H9 (cell line): ENCODE results near the gene DRICH1. TPM values are rescaled to one million over a fixed set of nuclear protein-coding genes. Genes with fewer than 3 reads are reported as not detected.

Experiments
- DNase-seq: peaks from one replicate; pipeline ENCODE4 v3.0.0-alpha.2; 2017
- H2AFZ ChIP-seq: one replicate; pipeline ENCODE4 v1.6.1; 2013; ENCODE audit warnings: mild to moderate bottlenecking, low read length, control low read depth, moderate library complexity
- H2AK5ac ChIP-seq: 2 replicates; pipeline ENCODE4 v1.6.1; 2013; ENCODE audit warnings: low read length, control low read depth, mixed read lengths; ENCODE audit not compliant: insufficient read length
- H2BK120ac ChIP-seq: one replicate; pipeline ENCODE4 v1.6.1; 2013; ENCODE audit warnings: low read depth, mild to moderate bottlenecking, low read length, control low read depth, inconsistent platforms; ENCODE audit not compliant: poor library complexity, severe bottlenecking
- H2BK12ac ChIP-seq: 2 replicates; pipeline ENCODE4 v1.6.1; 2013; ENCODE audit warnings: low read length, control low read depth, mixed read lengths, low read depth; ENCODE audit not compliant: insufficient read length
- H2BK15ac ChIP-seq: 2 replicates; pipeline ENCODE4 v1.6.1; 2013; ENCODE audit warnings: low read depth, low read length, control low read depth
- H2BK20ac ChIP-seq: one replicate; pipeline ENCODE4 v1.6.1; 2013; ENCODE audit warnings: low read depth, mild to moderate bottlenecking, low read length, control low read depth, inconsistent platforms; ENCODE audit not compliant: poor library complexity, severe bottlenecking
- H2BK5ac ChIP-seq: 2 replicates; pipeline ENCODE4 v1.6.1; 2013; ENCODE audit warnings: low read length, control low read depth, mixed read lengths; ENCODE audit not compliant: insufficient read length
- H3K14ac ChIP-seq: 2 replicates; pipeline ENCODE4 v1.6.1; 2013; ENCODE audit warnings: low read length, control low read depth; ENCODE audit not compliant: insufficient read depth
- H3K18ac ChIP-seq: 2 replicates; pipeline ENCODE4 v1.6.1; 2013; ENCODE audit warnings: low read depth, mild to moderate bottlenecking, mixed read lengths, low read length, control low read depth; ENCODE audit not compliant: insufficient read length
- H3K23ac ChIP-seq: 2 replicates; pipeline ENCODE4 v1.6.1; 2013; ENCODE audit warnings: low read length, control low read depth, mixed read lengths, low read depth; ENCODE audit not compliant: insufficient read length
- H3K23me2 ChIP-seq: 2 replicates; pipeline ENCODE4 v1.6.1; 2013; ENCODE audit warnings: low read depth, mild to moderate bottlenecking, mixed read lengths, low read length, control low read depth; ENCODE audit not compliant: insufficient read length, poor library complexity, severe bottlenecking
- H3K27ac ChIP-seq: 2 replicates; pipeline ENCODE4 v1.5.1; 2013; ENCODE audit warnings: low read length, control low read depth, mixed read lengths, low read depth; ENCODE audit not compliant: insufficient read length
- H3K27me3 ChIP-seq: 2 replicates; pipeline ENCODE4 v1.6.1; 2013; ENCODE audit warnings: low read length, control low read depth, inconsistent platforms; ENCODE audit not compliant: insufficient read depth
- H3K4ac ChIP-seq: 2 replicates; pipeline ENCODE4 v1.6.1; 2013; ENCODE audit warnings: low read depth, mild to moderate bottlenecking, control low read depth, inconsistent platforms, low read length, moderate library complexity
- H3K4me1 ChIP-seq: 2 replicates; pipeline ENCODE4 v1.6.1; 2013; ENCODE audit warnings: low read length, control low read depth, inconsistent platforms; ENCODE audit not compliant: insufficient read depth
- H3K4me2 ChIP-seq: 2 replicates; pipeline ENCODE4 v1.6.1; 2013; ENCODE audit warnings: low read length, control low read depth, mixed read lengths; ENCODE audit not compliant: insufficient read length, insufficient read depth
- H3K56ac ChIP-seq: 2 replicates; pipeline ENCODE4 v1.6.1; 2013; ENCODE audit warnings: low read depth, mild to moderate bottlenecking, mixed read lengths, low read length, control low read depth; ENCODE audit not compliant: insufficient read length
- H3K79me1 ChIP-seq: 2 replicates; pipeline ENCODE4 v1.6.1; 2013; ENCODE audit warnings: low read depth, mild to moderate bottlenecking, moderate library complexity, low read length, control low read depth, inconsistent platforms; ENCODE audit not compliant: insufficient read depth, poor library complexity, severe bottlenecking
- H3K79me2 ChIP-seq: 2 replicates; pipeline ENCODE4 v1.6.1; 2013; ENCODE audit warnings: low read length, control low read depth, inconsistent platforms; ENCODE audit not compliant: insufficient read depth
- H3K9ac ChIP-seq: 2 replicates; pipeline ENCODE4 v1.6.1; 2013; ENCODE audit warnings: low read length, control low read depth, mixed read lengths; ENCODE audit not compliant: insufficient read length; ENCODE audit errors: extremely low read depth
- H3K9me3 ChIP-seq: one replicate; pipeline ENCODE4 v1.6.1; 2013; ENCODE audit warnings: low read depth, low read length, inconsistent platforms; ENCODE audit not compliant: control insufficient read depth
- H3T11ph ChIP-seq: one replicate; pipeline ENCODE4 v1.6.1; 2013; ENCODE audit warnings: mild to moderate bottlenecking, low read length, control low read depth, inconsistent platforms
- H4K20me1 ChIP-seq: one replicate; pipeline ENCODE4 v1.6.1; 2013; ENCODE audit not compliant: control insufficient read depth, insufficient read length, insufficient read depth
- H4K5ac ChIP-seq: 2 replicates; pipeline ENCODE4 v1.6.1; 2013; ENCODE audit warnings: low read depth, mild to moderate bottlenecking, mixed read lengths, low read length, control low read depth; ENCODE audit not compliant: insufficient read length
- H4K8ac ChIP-seq: replicated peaks from 2 replicates; pipeline ENCODE4 v1.6.1; 2013; ENCODE audit warnings: low read length, control low read depth, mixed read lengths, low read depth; ENCODE audit not compliant: insufficient read length
- H4K91ac ChIP-seq: 2 replicates; pipeline ENCODE4 v1.6.1; 2013; ENCODE audit warnings: low read depth, mild to moderate bottlenecking, moderate library complexity, mixed read lengths, low read length, control low read depth; ENCODE audit not compliant: insufficient read length
- H3K27ac Mint-ChIP-seq, 3 experiments: 2 replicates in 2 of 3; 3 replicates in 1 of 3; pipeline ENCODE4 v1.8.0; 2020 to 2021; ENCODE audit warnings: mixed read lengths in 3 of 3, mild to moderate bottlenecking in 1 of 3, moderate library complexity in 1 of 3
- H3K27me3 Mint-ChIP-seq: 2 replicates; pipeline ENCODE4 v1.8.0; 2021; ENCODE audit warnings: low read depth, mild to moderate bottlenecking, moderate library complexity, mixed read lengths
- H3K36me3 Mint-ChIP-seq, 3 experiments: 2 replicates in 2 of 3; 3 replicates in 1 of 3; pipeline ENCODE4 v1.8.0; 2020 to 2021; ENCODE audit warnings: low read depth in 3 of 3, mixed read lengths in 3 of 3; ENCODE audit not compliant: insufficient read depth in 1 of 3
- H3K4me1 Mint-ChIP-seq, 2 experiments: 2 replicates each; pipeline ENCODE4 v1.8.0; 2020; ENCODE audit warnings: mixed read lengths in 2 of 2
- H3K4me3 Mint-ChIP-seq, 2 experiments: 2 replicates in 1 of 2; 3 replicates in 1 of 2; pipeline ENCODE4 v1.8.0; 2020 to 2021; ENCODE audit warnings: mild to moderate bottlenecking in 2 of 2, mixed read lengths in 2 of 2, moderate library complexity in 1 of 2
- H3K9me3 Mint-ChIP-seq, 2 experiments: 2 replicates in 1 of 2; 3 replicates in 1 of 2; pipeline ENCODE4 v1.8.0; 2020; ENCODE audit warnings: mild to moderate bottlenecking in 2 of 2, mixed read lengths in 2 of 2, moderate library complexity in 1 of 2
- WGBS: extraction: QIAGEN DNeasy Blood & Tissue Kit; methylation state at CpG from one replicate; pipeline ENCODE4 v1.1.7; 2013; ENCODE audit warnings: missing lambda C conversion rate, low lambda C conversion rate, mixed read lengths; ENCODE audit not compliant: insufficient read length; ENCODE audit errors: extremely low coverage; 5-methylcytosine and 5-hydroxymethylcytosine counted together
- total RNA-seq: library from RNA; stranded (reverse); gene quantifications from 2 replicates; pipeline ENCODE4 v1.2.1, GENCODE V29; 2021
- TF ChIP-seq, protein P1 (sequence below): fragments of 200-600 bp; sonication (generic); conservative IDR thresholded peaks from 3 replicates; pipeline ENCODE4 v1.8.0; 2021; ENCODE audit warnings: antibody characterized with exemption, mild to moderate bottlenecking

DRICH1 gene
- total RNA-seq, 1 experiment from 2014 or later = not detected

DNA sequence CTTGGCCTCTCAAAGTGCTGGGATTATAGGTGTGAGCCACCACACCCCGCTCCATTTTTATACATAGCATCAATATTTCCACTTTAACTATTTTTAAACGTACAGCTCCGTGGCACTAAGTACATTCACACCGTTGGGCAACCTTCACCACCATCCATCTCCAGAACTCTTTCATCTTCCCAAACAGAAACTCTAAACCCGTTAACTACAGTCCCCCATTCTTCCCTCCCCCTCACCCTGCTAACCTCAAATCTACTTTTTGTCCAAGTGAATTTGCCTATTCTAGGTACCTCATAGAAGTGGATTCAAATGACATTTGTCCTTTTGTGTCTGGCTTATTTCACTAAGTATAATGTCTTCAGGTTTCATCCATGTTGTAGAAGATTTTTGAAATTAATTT is 55.4 kb downstream of the DRICH1 start:
- H3K4me1 ChIP-seq = no peaks in the 10 kb centered on the region
- H3K4me1 Mint-ChIP-seq = peaks cover 0 to 2% of the 10 kb centered on the region in 2 experiments; a peak in 1 of 4 replicates
- H3K27me3 Mint-ChIP-seq = peaks cover 50% of the 10 kb centered on the region
- no peak overlapping the region for H2AFZ ChIP-seq
- H4K5ac ChIP-seq = no peak overlapping the region
- WGBS = no CpG with 5 or more reads among the region's 5 CpGs
- H3K79me1 ChIP-seq = no peaks in the 10 kb centered on the region
- H2BK15ac ChIP-seq = no peak overlapping the region
- H3K23me2 ChIP-seq = no peaks in the 10 kb centered on the region
- no peak overlapping the region for H3K27ac Mint-ChIP-seq
- H3K4ac ChIP-seq = no peak overlapping the region
- no peak overlapping the region for H4K91ac ChIP-seq
- H3K9ac ChIP-seq = no peak overlapping the region
- H3K4me3 Mint-ChIP-seq = no peak overlapping the region
- peaks cover 0 to 4% (median 0%) of the 10 kb centered on the region in 3 experiments; a peak in 1 of 7 replicates for H3K36me3 Mint-ChIP-seq
- H3K9me3 Mint-ChIP-seq = peaks cover 3 to 7% of the 10 kb centered on the region in 2 experiments; a peak in 4 of 5 replicates
- no peak overlapping the region for H3K27ac ChIP-seq
- no peak overlapping the region for H2AK5ac ChIP-seq
- H3T11ph ChIP-seq = no peak overlapping the region
- H4K20me1 ChIP-seq = no peaks in the 10 kb centered on the region
- TF ChIP-seq, protein P1, sequence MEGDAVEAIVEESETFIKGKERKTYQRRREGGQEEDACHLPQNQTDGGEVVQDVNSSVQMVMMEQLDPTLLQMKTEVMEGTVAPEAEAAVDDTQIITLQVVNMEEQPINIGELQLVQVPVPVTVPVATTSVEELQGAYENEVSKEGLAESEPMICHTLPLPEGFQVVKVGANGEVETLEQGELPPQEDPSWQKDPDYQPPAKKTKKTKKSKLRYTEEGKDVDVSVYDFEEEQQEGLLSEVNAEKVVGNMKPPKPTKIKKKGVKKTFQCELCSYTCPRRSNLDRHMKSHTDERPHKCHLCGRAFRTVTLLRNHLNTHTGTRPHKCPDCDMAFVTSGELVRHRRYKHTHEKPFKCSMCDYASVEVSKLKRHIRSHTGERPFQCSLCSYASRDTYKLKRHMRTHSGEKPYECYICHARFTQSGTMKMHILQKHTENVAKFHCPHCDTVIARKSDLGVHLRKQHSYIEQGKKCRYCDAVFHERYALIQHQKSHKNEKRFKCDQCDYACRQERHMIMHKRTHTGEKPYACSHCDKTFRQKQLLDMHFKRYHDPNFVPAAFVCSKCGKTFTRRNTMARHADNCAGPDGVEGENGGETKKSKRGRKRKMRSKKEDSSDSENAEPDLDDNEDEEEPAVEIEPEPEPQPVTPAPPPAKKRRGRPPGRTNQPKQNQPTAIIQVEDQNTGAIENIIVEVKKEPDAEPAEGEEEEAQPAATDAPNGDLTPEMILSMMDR = no peak
- no peak for DNase-seq
- H2BK12ac ChIP-seq = no peak overlapping the region
- H3K14ac ChIP-seq = no peak overlapping the region
- no peak overlapping the region for H2BK5ac ChIP-seq
- no peaks in the 10 kb centered on the region for H3K27me3 ChIP-seq
- no peak overlapping the region for H4K8ac ChIP-seq
- H2BK20ac ChIP-seq = no peak overlapping the region
- no peak overlapping the region for H3K23ac ChIP-seq
- no peak overlapping the region for H3K4me2 ChIP-seq
- no peaks in the 10 kb centered on the region for H3K79me2 ChIP-seq
- H3K56ac ChIP-seq = no peak overlapping the region
- no peaks in the 10 kb centered on the region for H3K9me3 ChIP-seq
- no peak overlapping the region for H2BK120ac ChIP-seq
- no peak overlapping the region for H3K18ac ChIP-seq
